KBM-7 (cell line): ENCODE data around the gene AQP12A.
A peak's percentile ranks its signal among the peaks of the same experiment; 100 is the strongest.

Experiments
- DNase-seq: peaks from one replicate; pipeline ENCODE4 v3.0.0-alpha.2; 2015
- in situ Hi-C: fragments of 300-500 bp; cut with MboI; formaldehyde crosslinking; loops from 2 replicates; pipeline ENCODE4 v1.14.3; 2020; ENCODE audit warnings: low sequenced_read_pairs, low pct_unique_long_range_greater_than_20kb, mixed read lengths

AQP12A gene

GRCh38 chr2:240731178-240731545 is 39.5 kb downstream of the AQP12A start:
- in situ Hi-C loops, result no loop called here
- DNase-seq, result no peak

DNA sequence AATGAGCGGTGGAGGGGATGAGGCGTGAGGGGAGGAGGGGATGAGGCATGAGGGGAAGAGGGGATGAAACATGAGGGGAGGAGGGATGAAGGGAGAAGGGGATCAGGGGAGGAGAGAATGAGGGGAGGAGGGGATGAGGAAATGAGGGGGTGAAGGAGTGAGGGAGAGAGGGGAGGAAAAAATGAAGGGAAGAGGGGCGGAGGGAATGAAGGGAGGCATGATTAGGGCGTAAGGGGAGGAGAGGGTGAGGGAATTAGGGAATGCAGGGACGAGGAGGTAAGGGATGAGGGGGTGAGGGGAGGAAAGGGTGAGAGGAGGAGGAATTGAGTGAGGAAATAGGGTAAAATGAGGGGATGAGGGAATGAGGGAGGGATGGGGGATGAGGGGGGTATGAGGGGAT is 40.5 kb downstream of the AQP12A start:
- in situ Hi-C loops, result no loop called here
- DNase-seq, result no peak

DNA sequence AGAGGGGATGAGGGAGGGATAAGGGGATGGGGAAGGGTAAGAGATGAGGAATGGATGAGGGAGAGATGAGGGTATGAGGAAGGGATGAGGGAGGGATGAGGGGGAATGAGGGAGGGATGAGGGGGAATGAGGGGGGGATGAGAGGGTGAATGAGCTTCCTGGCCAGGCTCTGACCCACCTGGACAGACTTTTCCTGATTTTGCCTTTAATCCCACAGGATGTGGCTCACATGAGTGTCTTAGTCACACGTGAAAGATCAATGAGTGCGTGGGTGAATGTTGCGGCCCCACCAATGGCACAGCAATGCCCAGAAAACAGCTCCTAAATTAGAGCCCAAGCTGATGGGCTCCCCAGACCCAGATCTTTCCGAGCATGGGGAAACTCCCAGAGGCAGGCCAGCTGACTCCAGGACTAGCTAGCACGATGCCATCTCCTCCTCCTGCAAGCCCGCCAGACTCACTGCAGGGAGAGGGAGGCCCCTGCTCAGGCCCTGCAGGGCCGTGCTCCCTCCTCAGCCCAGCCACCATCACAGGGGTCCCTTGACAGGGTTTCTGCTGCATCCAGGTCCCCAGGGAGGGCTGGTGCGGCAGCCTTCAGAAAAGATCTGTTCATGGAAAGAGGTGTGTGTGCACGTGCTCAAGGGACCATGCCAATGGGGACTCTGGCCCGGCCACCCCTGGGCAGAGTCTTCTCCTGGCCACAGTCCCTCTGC is 41.4 kb downstream of the AQP12A start:
- in situ Hi-C loops, result no loop called here
- DNase-seq, result no peak

DNA sequence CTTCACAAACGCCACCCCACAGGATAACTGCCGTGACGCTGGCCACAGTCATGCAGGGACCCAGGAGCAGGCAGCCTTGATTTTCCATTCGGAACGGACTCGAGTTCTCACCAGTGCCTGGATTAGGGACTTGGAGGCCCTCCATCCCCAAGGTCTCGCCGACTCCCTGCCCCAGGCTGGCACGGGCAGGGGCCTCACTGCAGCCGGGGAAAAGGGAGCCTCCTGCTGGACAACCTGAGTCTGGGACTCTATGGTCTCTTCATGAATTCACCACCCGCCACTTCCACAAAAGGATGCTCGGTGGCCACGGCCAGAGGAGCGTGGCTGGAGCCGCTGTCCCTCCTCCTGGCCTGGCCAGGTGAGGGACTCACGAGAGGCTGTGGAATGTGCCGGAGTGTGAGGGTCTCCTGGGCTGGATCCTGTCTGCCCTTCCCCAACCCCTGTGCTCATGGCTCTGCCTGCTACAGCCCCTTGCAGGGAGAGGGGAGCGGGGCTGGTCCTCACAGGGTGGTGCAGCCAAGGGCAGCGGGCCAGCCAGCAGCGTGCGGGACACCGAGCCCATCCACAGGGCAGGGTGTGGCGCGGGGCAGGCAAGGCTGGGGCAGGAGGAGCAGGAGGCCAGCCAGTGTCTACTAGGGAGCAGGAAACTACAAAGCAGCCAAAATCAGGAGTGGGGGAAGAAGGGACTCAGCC is 42.3 kb downstream of the AQP12A start:
- DNase-seq, result peak; percentile 31
- in situ Hi-C loops, result no loop called here

DNA sequence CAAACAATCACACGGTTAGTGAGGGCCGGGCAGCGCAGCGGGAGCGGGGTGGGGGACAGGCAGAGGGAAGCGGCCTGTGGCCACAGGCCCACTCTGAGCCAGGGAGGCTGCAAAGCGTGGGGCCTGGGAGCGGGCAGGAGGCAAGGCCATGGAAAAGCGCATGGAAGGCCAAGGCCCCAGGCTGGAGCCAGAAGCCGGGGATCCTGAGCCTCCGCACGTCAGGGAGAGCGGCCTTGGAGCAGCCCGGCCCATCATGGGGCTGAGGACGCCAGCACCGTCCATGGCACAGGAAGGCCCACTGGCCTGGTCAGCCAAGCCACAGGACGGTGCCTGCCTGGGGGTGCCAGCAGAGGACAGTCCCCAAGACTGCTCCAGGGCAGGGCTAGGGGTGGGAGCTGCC is 43.1 kb downstream of the AQP12A start:
- in situ Hi-C loops, result no loop called here

DNA sequence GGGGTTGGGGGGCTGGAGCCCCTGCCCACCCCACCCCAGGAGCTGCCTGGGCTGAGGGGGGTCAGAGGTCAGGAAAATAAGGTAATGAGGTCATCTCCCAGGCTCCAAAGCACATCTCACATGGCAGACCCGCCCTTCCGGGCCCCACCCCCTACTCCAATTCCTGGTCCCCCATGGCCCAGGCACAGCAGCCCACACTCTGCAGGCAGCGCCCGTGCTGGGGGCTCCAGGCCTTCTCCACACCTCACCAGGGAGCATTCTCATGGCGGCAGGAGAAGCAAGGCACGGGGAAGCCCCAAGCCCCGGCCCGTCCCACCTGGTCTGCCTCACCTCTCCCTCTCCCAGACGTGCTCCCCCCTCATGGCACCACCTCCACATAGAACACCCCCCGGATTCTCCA is 43.8 kb downstream of the AQP12A start:
- in situ Hi-C loops, result no loop called here
- DNase-seq, result no peak

More for the DNA sequence above, 43.1 kb downstream of the AQP12A start:
- no peak for DNase-seq

DNA sequence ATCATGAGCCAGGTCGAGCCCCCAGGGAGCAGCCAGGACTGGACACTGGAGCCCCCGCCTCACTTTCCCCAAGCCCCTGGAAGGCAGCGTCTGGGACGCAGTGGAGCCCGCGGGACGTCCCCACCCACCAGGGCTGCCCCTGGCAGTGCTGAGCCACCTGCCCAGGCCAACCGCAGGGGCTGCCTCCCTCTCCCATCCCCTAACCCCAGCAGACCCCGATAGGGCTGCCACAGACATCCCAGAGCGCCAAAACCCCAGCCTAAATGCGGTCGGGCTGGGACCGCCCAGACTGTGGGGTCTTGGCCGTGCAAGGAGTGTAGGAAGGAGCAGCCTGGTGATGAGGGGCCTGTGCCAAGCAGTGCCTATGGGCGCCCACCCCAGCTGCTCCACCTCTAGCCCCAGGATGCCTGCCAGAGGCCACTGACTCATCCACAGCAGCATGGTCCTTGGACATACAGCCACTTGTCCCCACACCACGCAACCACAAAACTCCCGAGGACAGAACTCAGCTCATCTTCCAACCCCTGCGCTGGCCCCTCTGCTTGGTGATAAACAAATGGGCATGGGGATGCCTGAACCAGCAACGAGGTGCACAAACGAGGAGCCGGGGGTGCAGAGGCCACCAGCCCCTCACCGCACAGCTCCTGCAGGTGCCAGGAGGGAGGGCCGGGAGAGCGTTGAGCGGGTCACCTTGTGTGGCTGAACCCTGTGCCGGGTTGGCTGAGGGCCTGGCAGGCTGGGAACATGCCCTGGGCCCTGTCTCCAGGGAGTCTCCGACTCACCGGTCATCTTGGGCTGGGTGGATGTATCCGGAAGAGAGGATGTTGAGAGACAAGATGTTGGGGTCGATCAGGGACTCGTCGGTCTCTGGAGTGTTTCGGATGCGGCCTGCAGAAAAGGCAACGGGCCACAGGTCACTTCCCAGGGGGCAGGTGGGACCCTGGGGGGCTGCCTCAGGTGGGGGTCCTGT is 44.9 kb downstream of the AQP12A start:
- in situ Hi-C loops, result no loop called here
- no peak for DNase-seq

- in situ Hi-C loops, result no loop called here
- DNase-seq, result no peak
These were observed 45.8 kb downstream of the AQP12A start for GRCh38 chr2:240737512-240737911.

- no peak for DNase-seq
- in situ Hi-C loops, result no loop called here
These were observed 46.3 kb downstream of the AQP12A start for GRCh38 chr2:240737958-240738357.

- no peak for DNase-seq
- in situ Hi-C loops, result no loop called here
These were observed 48.1 kb downstream of the AQP12A start for GRCh38 chr2:240739797-240740196.

DNA sequence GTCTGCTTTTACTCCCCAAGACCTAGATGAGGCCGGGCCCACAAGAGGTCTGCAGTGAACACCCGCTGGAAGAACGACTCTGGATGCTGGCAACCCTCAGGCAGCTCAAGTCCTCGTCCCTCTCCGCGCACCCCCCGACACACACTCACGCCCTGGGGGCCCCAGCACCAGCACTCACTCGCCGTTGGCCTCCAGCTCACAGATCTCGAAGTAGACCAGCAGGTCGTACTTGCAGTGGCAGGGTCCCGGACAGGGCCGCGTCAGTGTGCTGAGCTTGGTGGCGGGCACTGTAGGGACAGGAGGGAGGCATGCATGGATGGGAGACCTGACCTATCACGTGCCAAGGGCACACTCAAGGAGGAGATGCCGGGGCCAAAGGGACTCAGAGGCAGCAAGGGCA is 49.4 kb downstream of the AQP12A start:
- in situ Hi-C loops, result no loop called here
- no peak for DNase-seq

GRCh38 chr2:240742602-240743095 is 51.0 kb downstream of the AQP12A start:
- in situ Hi-C loops, result no loop called here
- no peak for DNase-seq

GRCh38 chr2:240745456-240745855 is 53.8 kb downstream of the AQP12A start:
- no peak for DNase-seq
- in situ Hi-C loops, result no loop called here

DNA sequence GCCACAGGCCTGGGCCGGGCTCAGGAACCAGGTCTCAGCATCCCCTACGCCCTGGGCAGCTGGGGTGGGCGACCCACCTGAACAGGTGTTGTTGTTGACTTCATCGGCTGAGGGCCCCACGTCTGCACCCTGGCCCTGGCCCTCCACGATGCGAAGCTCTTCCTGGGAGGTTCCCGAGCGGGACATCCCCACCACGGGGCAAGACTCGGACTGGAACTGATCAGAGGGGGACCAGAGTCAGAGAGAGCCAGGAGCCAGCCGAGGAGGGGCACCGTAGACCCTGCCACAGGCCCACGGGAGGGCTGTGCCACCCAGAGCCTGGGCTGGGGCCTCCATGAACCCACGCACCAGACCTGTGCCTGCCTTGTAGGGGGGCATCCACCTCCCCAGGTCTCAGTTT is 54.3 kb downstream of the AQP12A start:
- DNase-seq, result no peak
- in situ Hi-C loops, result no loop called here

DNA sequence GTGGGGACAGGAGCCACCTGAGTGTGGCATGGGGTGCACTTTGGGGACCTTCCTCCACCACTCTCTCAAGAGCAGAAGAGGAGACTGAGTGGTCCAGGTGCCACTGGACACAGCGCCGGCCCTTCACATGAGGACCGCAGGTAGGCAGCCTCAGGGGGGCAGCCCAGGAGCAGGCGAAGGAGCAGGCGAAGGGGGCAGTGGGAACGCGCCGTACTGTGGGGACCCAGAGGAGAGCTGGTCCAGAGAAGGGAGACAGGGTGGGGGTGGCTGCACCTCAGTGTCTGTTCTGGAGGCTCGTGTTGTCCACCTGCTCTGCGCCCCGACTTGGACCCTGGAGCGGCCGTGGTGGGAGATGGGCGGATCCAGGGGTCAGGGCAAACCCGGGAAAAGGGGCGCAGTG is 55.0 kb downstream of the AQP12A start:
- DNase-seq, result no peak
- in situ Hi-C loops, result no loop called here

GRCh38 chr2:240747256-240747655 is 55.6 kb downstream of the AQP12A start:
- in situ Hi-C loops, result no loop called here
- no peak for DNase-seq
